Measurements from ENCODE around the gene SPRR3.

Gene SPRR3

GRCh38 chr1:152968248-152968647 lies 33.3 kb upstream of the SPRR3 start:
- in situ Hi-C loops (cut with HindIII; ENCODE audit: low sequenced_read_pairs) = no loop called here
- no peak overlapping the region for H3K4me3 ChIP-seq (ENCODE audit: low read depth, low read length)
- DNase-seq (ENCODE audit: low read depth) = no peak
- TF ChIP-seq, protein P1, sequence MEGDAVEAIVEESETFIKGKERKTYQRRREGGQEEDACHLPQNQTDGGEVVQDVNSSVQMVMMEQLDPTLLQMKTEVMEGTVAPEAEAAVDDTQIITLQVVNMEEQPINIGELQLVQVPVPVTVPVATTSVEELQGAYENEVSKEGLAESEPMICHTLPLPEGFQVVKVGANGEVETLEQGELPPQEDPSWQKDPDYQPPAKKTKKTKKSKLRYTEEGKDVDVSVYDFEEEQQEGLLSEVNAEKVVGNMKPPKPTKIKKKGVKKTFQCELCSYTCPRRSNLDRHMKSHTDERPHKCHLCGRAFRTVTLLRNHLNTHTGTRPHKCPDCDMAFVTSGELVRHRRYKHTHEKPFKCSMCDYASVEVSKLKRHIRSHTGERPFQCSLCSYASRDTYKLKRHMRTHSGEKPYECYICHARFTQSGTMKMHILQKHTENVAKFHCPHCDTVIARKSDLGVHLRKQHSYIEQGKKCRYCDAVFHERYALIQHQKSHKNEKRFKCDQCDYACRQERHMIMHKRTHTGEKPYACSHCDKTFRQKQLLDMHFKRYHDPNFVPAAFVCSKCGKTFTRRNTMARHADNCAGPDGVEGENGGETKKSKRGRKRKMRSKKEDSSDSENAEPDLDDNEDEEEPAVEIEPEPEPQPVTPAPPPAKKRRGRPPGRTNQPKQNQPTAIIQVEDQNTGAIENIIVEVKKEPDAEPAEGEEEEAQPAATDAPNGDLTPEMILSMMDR (IDR thresholded peaks at IDR 0.05; ENCODE audit: low read depth, low read length, missing control alignments) = no peak

GRCh38 chr1:152969036-152969435 lies 32.5 kb upstream of the SPRR3 start:
- H3K4me3 ChIP-seq (ENCODE audit: low read depth, low read length) = no peak overlapping the region
- TF ChIP-seq, protein P1 (IDR thresholded peaks at IDR 0.05; ENCODE audit: low read depth, low read length, missing control alignments) = no peak
- in situ Hi-C loops (cut with HindIII; ENCODE audit: low sequenced_read_pairs) = no loop called here
- DNase-seq (ENCODE audit: low read depth) = no peak

DNA sequence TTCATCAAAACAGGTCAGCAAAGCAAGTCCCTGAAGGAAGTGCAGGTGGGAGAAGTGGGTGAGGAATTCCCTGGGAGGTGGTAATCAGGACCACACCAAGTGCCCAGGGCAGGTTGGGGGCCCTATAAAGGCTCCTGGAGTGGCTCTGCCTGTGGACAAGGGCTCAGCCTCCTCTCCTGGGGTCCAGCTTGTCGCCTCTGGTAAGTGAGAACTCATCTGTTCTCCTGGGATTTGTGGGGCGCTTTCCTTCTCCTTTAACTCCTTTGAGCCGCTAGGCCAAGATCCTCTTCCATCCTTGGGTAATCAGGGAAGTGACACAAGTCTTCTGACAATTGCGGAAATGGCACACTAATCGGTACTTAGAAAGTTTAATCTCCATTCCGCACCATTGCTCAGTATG lies 31.1 kb upstream of the SPRR3 start, which contains the start of gene SPRR4:
SPRR4 (plus strand) TSS at position 154 of the 400 bp plus-strand sequence. CDS start 1,243 bp downstream, outside the sequence.
- in situ Hi-C loops (cut with HindIII; ENCODE audit: low sequenced_read_pairs) = no loop called here
- no peak within 1 kb of the TSS for H3K4me3 ChIP-seq (ENCODE audit: low read depth, low read length)
- TF ChIP-seq, protein P1 (IDR thresholded peaks at IDR 0.05; ENCODE audit: low read depth, low read length, missing control alignments) = no peak
- no peak for DNase-seq (ENCODE audit: low read depth)

DNA sequence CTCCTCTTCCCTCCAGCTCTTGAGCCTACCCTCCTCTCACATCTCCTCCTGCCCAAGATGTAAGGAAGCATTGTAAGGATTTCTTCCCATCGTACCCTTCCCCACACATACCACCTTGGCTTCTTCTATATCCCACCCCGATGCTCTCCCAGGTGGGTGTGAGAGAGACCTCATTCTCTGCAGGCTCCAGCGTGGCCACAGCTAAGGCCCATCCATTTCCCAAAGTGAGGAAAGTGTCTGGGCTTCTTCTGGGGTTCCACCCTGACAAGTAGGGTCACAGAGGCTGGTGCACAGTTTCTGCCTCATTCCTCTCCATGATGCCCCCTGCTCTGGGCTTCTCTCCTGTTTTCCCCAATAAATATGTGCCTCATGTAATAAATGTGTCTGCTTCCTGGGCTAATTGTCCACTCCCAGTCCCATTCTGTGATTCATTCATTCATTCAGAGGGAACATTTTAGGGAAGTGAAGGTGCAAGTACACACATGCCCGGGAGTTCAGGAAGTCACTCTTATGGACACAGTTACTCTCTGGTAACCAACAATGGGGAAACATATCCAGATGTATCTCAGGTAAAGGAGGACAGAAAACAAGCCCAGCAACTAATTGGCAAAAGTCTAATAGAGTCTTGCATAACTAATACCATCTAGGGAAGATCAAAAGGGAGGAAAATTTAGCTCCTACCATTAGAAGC lies 29.2 kb upstream of the SPRR3 start:
- DNase-seq (ENCODE audit: low read depth) = no peak
- in situ Hi-C loops (cut with HindIII; ENCODE audit: low sequenced_read_pairs) = no loop called here
- TF ChIP-seq, protein P1 (IDR thresholded peaks at IDR 0.05; ENCODE audit: low read depth, low read length, missing control alignments) = no peak
- H3K4me3 ChIP-seq (ENCODE audit: low read depth, low read length) = no peak overlapping the region

GRCh38 chr1:152976688-152977087 lies 24.9 kb upstream of the SPRR3 start:
- DNase-seq (ENCODE audit: low read depth) = no peak
- TF ChIP-seq, protein P1 (IDR thresholded peaks at IDR 0.05; ENCODE audit: low read depth, low read length, missing control alignments) = no peak
- H3K4me3 ChIP-seq (ENCODE audit: low read depth, low read length) = no peak overlapping the region
- in situ Hi-C loops (cut with HindIII; ENCODE audit: low sequenced_read_pairs) = no loop called here

DNA sequence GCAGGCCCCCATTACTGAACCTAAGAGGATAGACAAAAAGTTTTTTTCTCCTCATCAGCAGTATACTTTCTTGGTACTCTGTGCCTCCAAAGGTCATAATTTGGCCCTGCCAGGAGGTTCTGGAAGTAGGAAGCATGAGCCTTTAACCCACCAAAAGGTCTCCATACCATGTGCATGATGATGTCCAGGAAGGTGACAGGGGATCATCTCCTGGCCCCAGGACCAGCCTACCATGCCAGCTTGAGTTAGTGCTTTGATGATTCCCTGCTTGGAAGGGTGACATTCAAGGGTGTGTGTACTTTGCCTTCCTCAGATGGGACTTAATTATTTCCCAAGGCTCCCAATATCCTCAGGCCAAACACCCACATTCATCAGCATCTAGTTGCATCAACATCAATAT lies 23.9 kb upstream of the SPRR3 start:
- no peak overlapping the region for H3K4me3 ChIP-seq (ENCODE audit: low read depth, low read length)
- in situ Hi-C loops (cut with HindIII; ENCODE audit: low sequenced_read_pairs) = no loop called here
- TF ChIP-seq, protein P1 (IDR thresholded peaks at IDR 0.05; ENCODE audit: low read depth, low read length, missing control alignments) = no peak
- DNase-seq (ENCODE audit: low read depth) = no peak

Measured in astrocyte of the cerebellum (primary cell).